Breast epithelium (tissue), 3 donors: ENCODE data around the gene LANCL3.
"Not testable (repeated sequence)": the region's sequence is repeated elsewhere in the genome, so short reads cannot be mapped to it uniquely, and the experiment has no call there.

Experiments
- CTCF ChIP-seq, 3 donors: fragments of 450-650 bp; IDR thresholded peaks; one replicate each; pipeline ENCODE4 v1.5.1; 2016 to 2017; ENCODE audit warnings: antibody characterized with exemption in 3 of 3, mild to moderate bottlenecking in 3 of 3, moderate library complexity in 3 of 3
- POLR2A ChIP-seq: fragments of 450-650 bp; IDR thresholded peaks from one replicate; pipeline ENCODE4 v1.6.1; 2016; ENCODE audit warnings: antibody characterized with exemption, mild to moderate bottlenecking, moderate library complexity
- POLR2AphosphoS5 ChIP-seq, 3 donors: sonication (generic); formaldehyde crosslinking; IDR thresholded peaks; one replicate each; pipeline ENCODE4 v1.6.1; 2017; ENCODE audit warnings: antibody characterized with exemption in 3 of 3

- TF ChIP-seq CTCF (IDR thresholded peaks at IDR 0.05); POLR2AphosphoS5 (IDR thresholded peaks at IDR 0.05); POLR2A: not testable (repeated sequence)
Observed at GRCh38 chrX:37573121-37573520, 1.7 kb downstream of the LANCL3 start.
